GM12891 (cell line): Measurements from ENCODE around the gene IQCH.

Experiments
- POLR2A ChIP-seq: IDR thresholded peaks from 2 replicates; pipeline ENCODE4 v1.6.1; 2011; ENCODE audit warnings: low read depth, low read length, control low read depth
- POLR2AphosphoS5 ChIP-seq: IDR thresholded peaks from 2 replicates; pipeline ENCODE4 v1.6.1; 2011; ENCODE audit warnings: low read depth, low read length, control low read depth

DNA sequence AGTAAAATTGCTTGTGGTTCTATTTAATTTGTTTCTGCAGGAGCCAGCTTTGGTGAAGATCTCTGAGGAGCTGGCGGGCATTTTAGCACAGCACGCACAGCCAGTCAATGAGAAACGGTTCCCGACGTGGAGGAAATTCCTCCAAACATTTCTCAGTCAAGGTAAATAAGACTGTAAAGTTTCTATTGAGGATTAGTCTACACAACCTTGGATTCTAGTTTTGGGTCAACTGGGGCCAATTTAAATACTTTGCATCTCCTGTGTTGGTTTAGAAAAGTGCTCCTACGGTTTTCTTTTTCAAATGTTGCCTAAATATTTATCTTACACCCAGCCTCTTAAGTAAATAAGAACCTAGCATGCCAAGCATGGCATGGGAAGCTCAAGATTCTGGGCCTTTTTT lies 162.3 kb downstream of the IQCH start:
- TF ChIP-seq POLR2AphosphoS5 (no peak), POLR2A (no peak)
